Upper lobe of left lung (tissue), 6 donors: Measurements from ENCODE around the gene FAM193B. TPM values are rescaled to one million over a fixed set of nuclear protein-coding genes. Genes with fewer than 3 reads are reported as not detected.

Experiments used
- ATAC-seq, 2 donors: fragments of 200-7000 bp; cut with Tn5 transposase; one replicate each; pipeline ENCODE4 v1.9.1; 2022; ENCODE audit warnings: mild to moderate bottlenecking in 2 of 2, moderate library complexity in 2 of 2; ENCODE audit not compliant: low FRiP score in 2 of 2
- DNase-seq, 2 donors: peaks; one replicate each; pipeline ENCODE4 v3.0.0-alpha.2; 2019 to 2020
- H3K27ac ChIP-seq, 4 donors: fragments of 200-600 bp; sonication (generic); one replicate each; pipeline ENCODE4 v1.5.1; 2016 to 2019
- H3K27me3 ChIP-seq, 4 donors: fragments of 200-600 bp; sonication (generic); one replicate each; pipeline ENCODE4 v1.5.1; 2017 to 2019
- H3K36me3 ChIP-seq, 4 donors: fragments of 200-600 bp; sonication (generic); one replicate each; pipeline ENCODE4 v1.5.1; 2016 to 2019
- H3K4me1 ChIP-seq, 4 donors: fragments of 200-600 bp; sonication (generic); one replicate each; pipeline ENCODE4 v1.5.1; 2018 to 2019
- H3K4me3 ChIP-seq, 4 donors: fragments of 200-600 bp; sonication (generic); one replicate each; pipeline ENCODE4 v1.5.1; 2017 to 2019; ENCODE audit warnings: mild to moderate bottlenecking in 2 of 4, moderate library complexity in 1 of 4
- H3K9me3 ChIP-seq, 4 donors: fragments of 200-600 bp; sonication (generic); one replicate each; pipeline ENCODE4 v1.5.1; 2018 to 2019
- CTCF ChIP-seq, 6 experiments: fragments of 450-650 bp in 4 of 6; fragments of 200-600 bp in 2 of 6; sonication (generic) in 2 of 6; IDR thresholded peaks; one replicate each; pipeline ENCODE4 v1.5.1; 2016 to 2019; ENCODE audit warnings: antibody characterized with exemption in 6 of 6
- EP300 ChIP-seq, 4 donors: sonication (generic); formaldehyde crosslinking; IDR thresholded peaks; one replicate each; pipeline ENCODE4 v1.5.1; 2017; ENCODE audit warnings: antibody characterized with exemption in 4 of 4, control low read depth in 2 of 4
- POLR2A ChIP-seq, 4 donors: fragments of 450-650 bp; IDR thresholded peaks; one replicate each; pipeline ENCODE4 v1.5.1; 2016 to 2017; ENCODE audit warnings: antibody characterized with exemption in 4 of 4, mild to moderate bottlenecking in 2 of 4
- POLR2AphosphoS5 ChIP-seq, 2 donors: sonication (generic); formaldehyde crosslinking; IDR thresholded peaks; one replicate each; pipeline ENCODE4 v1.5.1; 2017; ENCODE audit warnings: antibody characterized with exemption in 2 of 2
- WGBS, 2 donors: methylation state at CpG; one replicate each; pipeline ENCODE4 v1.1.5; 2017 to 2018; 5-methylcytosine and 5-hydroxymethylcytosine counted together
- total RNA-seq, 6 donors: library from RNA; depleted of rRNA in 4 of 6; stranded (reverse); fragments of >200 nt in 4 of 6; gene quantifications; one replicate each; pipeline versions ENCODE4 v1.1.0 to v1.2.1, GENCODE V29; 2016 to 2021
- donor health status: DM: no; HTN: no; CAD: no; lungs with moderate emphysema.
- donor health status: DM: no; HTN: yes; CAD: no; lungs with severe emphysema.

FAM193B gene
- total RNA-seq, 6 donors from 2014 or later, result 45.1 to 421 (median 91.4) TPM

- H3K27ac ChIP-seq, result peak overlapping the region in 2 of 4 donors; percentile 65 to 84
- TF ChIP-seq CTCF (IDR thresholded peaks at IDR 0.05) (no peak), EP300 (IDR thresholded peaks at IDR 0.05) (no peak), POLR2AphosphoS5 (IDR thresholded peaks at IDR 0.05) (no peak), POLR2A (IDR thresholded peaks at IDR 0.05) (no peak)
- peaks cover 0 to 11% (median 9%) of the 10 kb centered on the region in 4 donors for H3K36me3 ChIP-seq
- WGBS, 2 donors, result 71 to 89% methylated on average over 8 to 14 of the region's 14 CpGs
- H3K9me3 ChIP-seq, result no peaks in the 10 kb centered on the region
- H3K27me3 ChIP-seq, result peaks cover 0 to 7% (median 1%) of the 10 kb centered on the region in 4 donors
- H3K4me1 ChIP-seq, result peaks cover 13 to 33% (median 20%) of the 10 kb centered on the region in 4 donors
- peak in 1 of 2 donors; percentile 46 for ATAC-seq
- peak overlapping the region in 3 of 4 donors; percentile 80 to 94 (median 82) for H3K4me3 ChIP-seq
- DNase-seq, result peak in 1 of 2 donors; percentile 78
These were observed 82.6 kb downstream of the FAM193B start for GRCh38 chr5:177471610-177472356.

GRCh38 chr5:177470759-177471536, 83.4 kb downstream of the FAM193B start:
- Histone ChIP-seq H3K4me1 (peaks cover 13 to 30% (median 20%) of the 10 kb centered on the region in 4 donors), H3K27me3 (peaks cover 0 to 7% (median 1%) of the 10 kb centered on the region in 4 donors), H3K9me3 (no peaks in the 10 kb centered on the region), H3K36me3 (peaks cover 0 to 18% (median 12%) of the 10 kb centered on the region in 4 donors), H3K27ac (no peak overlapping the region), H3K4me3 (no peak overlapping the region)
- no peak for ATAC-seq
- WGBS, 2 donors, result 80 to 92% methylated on average over 7 to 10 of the region's 10 CpGs
- TF ChIP-seq CTCF (IDR thresholded peaks at IDR 0.05), result no peak
- TF ChIP-seq POLR2AphosphoS5 (IDR thresholded peaks at IDR 0.05), result no peak
- no peak for TF ChIP-seq EP300 (IDR thresholded peaks at IDR 0.05)
- TF ChIP-seq POLR2A (IDR thresholded peaks at IDR 0.05), result no peak
- DNase-seq, result no peak

Other genes starting within 250 kb of the FAM193B start
- 10 to 100 TPM in 4 of 6 donors, 1 to 10 TPM in 2; 8.8 to 29.5 (median 13.6) TPM for gene MXD3, start 242.7 kb downstream of the FAM193B start, total RNA-seq
- gene LMAN2, start 202.9 kb downstream of the FAM193B start, total RNA-seq, result 100 to 1,000 TPM; 134 to 263 (median 177) TPM
- gene RGS14, start 196.6 kb downstream of the FAM193B start, total RNA-seq, result 10 to 100 TPM; 11.9 to 39.1 (median 26.6) TPM
- gene SLC34A1, start 170.1 kb downstream of the FAM193B start, total RNA-seq, result not detected
- not detected for gene PFN3, start 153.9 kb downstream of the FAM193B start, total RNA-seq
- 1 to 10 TPM in 4 of 6 donors, under 1 TPM in 1, not detected in 1; 0.91 to 7.8 (median 2.1) TPM for gene F12, start 145.0 kb downstream of the FAM193B start, total RNA-seq
- 10 to 100 TPM; 26.8 to 85.9 (median 56.6) TPM for gene GRK6, start 127.9 kb downstream of the FAM193B start, total RNA-seq
- gene PRR7, start 107.7 kb downstream of the FAM193B start, total RNA-seq, result 1 to 10 TPM; 1.6 to 9.2 (median 3.4) TPM
- 10 to 100 TPM; 17.0 to 55.6 (median 30.1) TPM for gene DBN1, start 80.9 kb downstream of the FAM193B start, total RNA-seq
- 100 to 1,000 TPM in 1 of 6 donors, 10 to 100 TPM in 5; 32.0 to 142 (median 75.8) TPM for gene PDLIM7, start 57.0 kb downstream of the FAM193B start, total RNA-seq
- 100 to 1,000 TPM in 1 of 6 donors, 10 to 100 TPM in 5; 17.4 to 113 (median 75.9) TPM for gene DOK3, start 44.7 kb downstream of the FAM193B start, total RNA-seq
- 100 to 1,000 TPM in 2 of 6 donors, 10 to 100 TPM in 4; 82.0 to 150 (median 91.9) TPM for gene DDX41, start 37.6 kb downstream of the FAM193B start, total RNA-seq
- 100 to 1,000 TPM in 3 of 6 donors, 10 to 100 TPM in 3; 28.3 to 187 (median 110) TPM for gene TMED9, start 37.6 kb upstream of the FAM193B start, total RNA-seq
- 10 to 100 TPM; 17.2 to 30.4 (median 23.0) TPM for gene B4GALT7, start 45.6 kb upstream of the FAM193B start, total RNA-seq
- 10 to 100 TPM in 1 of 6 donors, 1 to 10 TPM in 5; 3.5 to 31.4 (median 5.1) TPM for gene FAM153A, start 228.3 kb upstream of the FAM193B start, total RNA-seq